GM15510 (cell line): ENCODE data around the gene HAO2.

Source experiments
- POLR2A ChIP-seq: IDR thresholded peaks from 3 replicates; pipeline ENCODE4 v1.6.1; 2011; ENCODE audit warnings: borderline replicate concordance; ENCODE audit not compliant: insufficient read length; ENCODE audit errors: extremely low read depth

HAO2 gene

GRCh38 chr1:119438761-119439160 lies 70.2 kb downstream of the HAO2 start:
- TF ChIP-seq POLR2A = no peak

DNA sequence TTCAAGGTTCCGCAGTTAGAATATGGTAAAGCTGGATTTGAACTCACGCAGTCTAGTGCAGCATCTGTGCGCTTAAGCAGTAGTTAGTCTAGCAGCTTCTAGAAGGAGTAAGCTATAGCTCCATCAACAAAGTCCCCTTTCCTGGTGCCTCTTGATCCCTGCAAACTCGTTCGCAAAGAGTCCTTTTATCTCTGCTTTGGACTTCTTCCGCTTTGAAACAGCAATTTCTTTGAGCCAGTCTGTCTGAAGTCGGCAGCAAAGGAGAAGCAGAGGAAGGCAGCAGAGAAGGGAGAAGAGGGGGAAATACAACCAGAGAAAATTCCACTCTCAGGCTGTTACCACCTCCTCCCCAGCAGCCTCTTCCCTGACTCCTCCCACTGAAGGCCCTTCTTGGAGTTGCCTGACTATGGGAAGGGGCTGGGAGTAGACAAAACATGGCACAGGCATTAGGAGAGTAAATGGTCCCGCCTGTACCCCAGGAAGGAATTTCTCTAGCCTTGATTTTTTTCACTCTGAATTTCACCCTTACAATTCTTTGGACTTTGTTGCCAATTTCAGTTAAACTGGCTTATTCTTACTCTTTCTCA lies 72.2 kb downstream of the HAO2 start:
- TF ChIP-seq POLR2A = no peak

DNA sequence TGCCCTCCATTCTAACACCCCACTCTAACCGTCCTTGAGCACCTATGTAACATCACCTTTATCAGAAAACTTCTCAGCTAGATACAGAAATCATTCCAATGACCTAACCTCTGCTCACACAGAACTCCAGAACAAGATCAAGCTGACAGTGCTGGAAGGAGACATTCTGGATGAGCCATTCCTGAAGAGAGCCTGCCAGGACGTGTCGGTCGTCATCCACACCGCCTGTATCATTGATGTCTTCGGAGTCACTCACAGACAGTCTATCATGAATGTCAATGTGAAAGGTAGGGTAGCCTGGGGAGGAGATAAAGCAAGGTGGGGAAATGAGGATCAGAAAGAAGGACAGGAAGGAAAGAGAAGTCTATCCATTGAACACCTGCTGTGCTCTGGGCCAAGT lies 74.2 kb downstream of the HAO2 start:
- no peak for TF ChIP-seq POLR2A
